KOPT-K1 (cell line): ENCODE data around the gene C6.

ENCODE experiments used
- H3K27ac ChIP-seq: fragments of 200-600 bp; sonication (generic); 2 replicates; pipeline ENCODE4 v1.5.1; 2016; ENCODE audit warnings: antibody characterized with exemption, mild to moderate bottlenecking, low read depth, low read length; ENCODE audit not compliant: poor library complexity, severe bottlenecking
- H3K36me3 ChIP-seq: fragments of 200-600 bp; sonication (generic); 2 replicates; pipeline ENCODE4 v1.5.1; 2017; ENCODE audit warnings: antibody characterized with exemption, mild to moderate bottlenecking, low read length, moderate library complexity; ENCODE audit not compliant: insufficient read depth
- H3K9me3 ChIP-seq: fragments of 200-600 bp; sonication (generic); 2 replicates; pipeline ENCODE4 v1.5.1; 2017; ENCODE audit warnings: antibody characterized with exemption, low read length, mild to moderate bottlenecking; ENCODE audit not compliant: insufficient read depth, poor library complexity, severe bottlenecking

C6 gene

DNA sequence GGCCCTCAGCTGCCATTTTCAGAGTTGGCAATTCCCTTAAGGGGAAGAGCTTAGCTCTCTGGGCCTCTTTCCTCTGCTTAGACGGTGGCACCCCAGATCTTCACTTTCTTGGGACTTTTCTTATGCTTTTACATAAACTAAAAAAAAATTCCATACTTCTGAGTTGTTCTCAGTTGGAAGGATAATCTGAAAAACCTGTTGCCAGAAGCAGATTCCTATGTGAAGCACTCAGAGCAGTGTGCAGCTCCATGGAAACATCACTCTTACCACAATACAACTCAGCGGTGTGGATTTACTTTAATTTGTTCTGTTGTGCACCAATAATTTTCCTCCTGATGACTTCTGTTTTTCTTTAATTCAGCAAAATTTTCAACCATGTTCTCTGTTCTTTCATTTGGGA is 98.1 kb downstream of the C6 start:
- Histone ChIP-seq H3K36me3 (no peaks in the 10 kb centered on the region), H3K9me3 (no peaks in the 10 kb centered on the region), H3K27ac (no peak overlapping the region)

DNA sequence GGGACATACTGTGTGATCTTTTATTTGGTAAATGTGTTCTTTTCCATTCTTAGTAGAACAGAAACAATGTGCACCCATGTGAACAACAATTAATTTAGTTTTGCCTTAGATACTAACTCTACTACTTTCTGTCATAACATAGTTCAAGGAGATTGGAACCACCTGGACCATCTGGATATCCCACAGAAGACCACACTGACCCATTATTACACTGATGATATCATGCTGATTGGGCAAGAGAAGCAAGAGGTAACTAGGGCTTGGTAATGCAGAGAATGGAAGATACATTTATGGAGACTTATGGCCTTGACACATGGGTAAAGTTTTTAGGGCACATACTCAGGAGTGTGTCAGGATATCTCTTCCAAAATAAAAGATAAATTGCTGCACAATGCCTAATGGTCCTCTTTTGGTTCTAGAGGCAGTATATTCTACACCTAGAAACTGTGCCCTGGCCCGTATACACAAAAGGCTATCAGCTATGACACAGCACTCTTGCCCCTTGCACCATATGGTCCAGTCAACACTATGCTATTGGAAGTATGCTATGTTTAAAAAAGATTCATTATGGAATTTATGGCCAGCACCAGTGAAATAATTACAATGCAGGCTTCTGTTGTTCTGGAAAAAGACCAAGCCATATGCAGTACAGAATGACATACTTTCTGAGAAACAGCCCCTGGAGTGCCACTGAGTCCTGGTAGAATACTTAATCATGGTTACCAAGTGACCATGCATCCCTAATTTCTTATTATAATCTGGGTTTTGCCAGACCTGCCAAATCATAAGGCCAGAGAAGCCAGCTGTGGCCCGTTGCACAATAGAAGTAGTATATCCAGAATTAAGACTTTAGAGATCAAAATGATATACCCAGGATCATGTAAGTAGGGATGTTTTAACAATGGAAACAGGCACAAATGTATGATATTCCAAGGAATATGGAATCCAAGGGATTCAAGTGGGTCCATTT is 100.6 kb downstream of the C6 start:
- Histone ChIP-seq H3K27ac (no peak overlapping the region), H3K9me3 (no peaks in the 10 kb centered on the region), H3K36me3 (no peaks in the 10 kb centered on the region)

DNA sequence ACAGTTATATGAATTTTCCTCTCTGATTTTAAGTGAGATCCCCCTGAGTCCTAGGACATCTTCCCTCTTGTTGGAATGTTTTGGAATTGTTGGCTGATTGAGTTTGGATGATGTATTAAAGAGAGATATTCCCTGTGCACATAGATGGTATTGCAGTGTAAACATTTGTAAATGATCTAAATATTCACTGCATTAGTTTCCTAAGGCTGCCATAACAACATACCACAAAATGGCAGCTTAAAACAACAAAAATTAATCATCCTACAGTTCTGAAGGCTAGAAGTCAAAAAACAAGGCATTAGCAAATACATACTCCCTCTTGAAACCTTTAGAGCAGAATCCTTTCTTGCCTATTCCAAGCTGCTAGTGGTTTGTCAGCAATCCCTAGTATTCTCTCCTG is 104.1 kb downstream of the C6 start:
- Histone ChIP-seq H3K9me3 (no peaks in the 10 kb centered on the region), H3K36me3 (no peaks in the 10 kb centered on the region), H3K27ac (no peak overlapping the region)

DNA sequence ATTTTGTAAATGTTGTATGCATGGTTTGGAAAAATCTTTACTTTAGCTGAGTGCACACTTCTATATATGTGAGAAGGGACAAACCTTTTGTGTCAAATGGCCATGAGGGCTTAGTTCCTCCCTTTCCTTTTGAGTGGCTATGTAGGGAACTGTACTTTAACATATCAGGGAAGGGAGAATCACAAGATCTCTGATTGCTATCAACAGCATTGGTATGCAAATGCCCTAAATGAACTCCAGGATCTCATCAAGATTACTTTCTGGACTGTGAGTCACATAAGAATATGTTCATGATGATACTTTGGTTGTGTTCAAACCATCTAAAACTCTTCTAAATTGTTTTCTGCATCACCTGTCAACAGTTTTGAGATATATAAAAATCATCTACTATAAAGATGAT is 111.0 kb downstream of the C6 start:
- Histone ChIP-seq H3K36me3 (no peaks in the 10 kb centered on the region), H3K9me3 (no peaks in the 10 kb centered on the region), H3K27ac (no peak overlapping the region)

DNA sequence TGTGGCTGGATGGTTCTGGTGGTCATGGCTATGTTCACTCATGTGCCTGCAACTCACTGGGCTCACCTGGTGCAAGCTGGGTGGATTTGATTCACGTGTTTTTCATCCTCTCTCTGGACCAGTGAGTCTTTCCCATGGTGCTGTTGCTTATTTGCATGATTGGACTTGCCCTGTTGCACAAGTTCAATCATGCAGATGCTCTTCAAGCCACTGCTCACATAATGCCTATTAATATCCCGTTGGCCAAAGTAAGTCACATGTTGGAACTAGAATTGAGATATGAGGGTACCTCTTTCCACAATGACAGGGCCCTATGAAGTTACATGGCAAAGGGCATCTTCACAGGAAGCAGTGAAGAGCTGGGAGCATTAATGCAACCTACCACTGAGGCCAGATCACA is 115.7 kb downstream of the C6 start:
- Histone ChIP-seq H3K36me3 (no peaks in the 10 kb centered on the region), H3K9me3 (no peaks in the 10 kb centered on the region), H3K27ac (no peak overlapping the region)

DNA sequence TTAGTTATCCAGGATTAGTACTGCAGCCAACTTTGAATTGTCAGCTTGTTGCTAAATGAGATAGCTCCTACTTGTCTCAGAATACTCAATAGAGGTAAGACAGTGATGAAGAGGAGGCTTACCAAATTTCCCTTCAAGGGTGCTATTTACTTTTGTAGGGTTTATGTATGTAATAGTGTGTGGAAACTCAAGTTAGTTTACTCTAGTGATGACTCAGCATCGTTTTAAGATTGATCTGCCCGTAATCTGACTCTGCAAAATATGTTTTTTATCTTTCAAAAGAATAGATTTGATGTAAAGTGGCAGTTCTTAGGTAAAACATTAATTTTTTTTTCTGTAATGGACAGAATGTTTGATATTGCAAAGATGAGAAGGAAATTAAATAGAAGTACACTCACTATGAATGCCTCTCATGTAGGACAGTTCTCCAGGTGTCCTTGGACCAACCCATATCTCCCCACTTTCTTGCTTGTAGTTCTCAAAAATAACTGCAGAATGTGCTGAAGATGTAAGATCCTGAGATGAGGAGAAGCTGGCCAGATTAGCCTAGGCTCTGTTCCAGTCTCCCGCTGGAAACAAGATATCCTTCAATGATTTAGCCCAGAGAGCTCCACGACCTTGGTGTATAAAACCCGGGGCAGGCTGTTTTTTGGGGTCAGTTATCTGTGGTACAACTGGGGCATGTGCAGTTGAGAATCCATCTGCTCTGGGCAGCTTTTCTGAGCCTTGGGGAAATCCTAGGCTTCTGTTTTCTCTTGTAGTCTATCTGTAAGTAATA is 117.8 kb downstream of the C6 start:
- Histone ChIP-seq H3K36me3 (no peaks in the 10 kb centered on the region), H3K27ac (no peak overlapping the region), H3K9me3 (no peaks in the 10 kb centered on the region)

DNA sequence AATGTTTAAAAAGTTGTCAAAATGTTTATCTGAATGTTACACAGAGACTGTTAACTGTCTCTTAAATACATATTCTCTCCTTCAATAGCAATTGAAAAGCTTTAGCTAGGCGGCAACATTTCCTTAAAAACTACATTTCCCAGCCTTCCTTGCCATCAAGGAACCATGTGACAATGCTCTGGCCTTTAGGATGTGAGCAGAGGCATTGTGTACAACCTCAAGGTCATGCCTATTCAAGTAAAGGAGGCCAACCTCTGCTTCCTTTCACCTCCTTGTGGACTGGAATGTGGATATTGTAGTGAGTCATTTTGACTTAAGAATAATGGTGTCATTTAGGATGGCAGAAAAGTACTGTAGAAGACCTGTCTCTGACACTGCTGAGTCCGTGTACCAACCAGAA is 118.5 kb downstream of the C6 start:
- Histone ChIP-seq H3K36me3 (no peaks in the 10 kb centered on the region), H3K9me3 (no peaks in the 10 kb centered on the region), H3K27ac (no peak overlapping the region)

DNA sequence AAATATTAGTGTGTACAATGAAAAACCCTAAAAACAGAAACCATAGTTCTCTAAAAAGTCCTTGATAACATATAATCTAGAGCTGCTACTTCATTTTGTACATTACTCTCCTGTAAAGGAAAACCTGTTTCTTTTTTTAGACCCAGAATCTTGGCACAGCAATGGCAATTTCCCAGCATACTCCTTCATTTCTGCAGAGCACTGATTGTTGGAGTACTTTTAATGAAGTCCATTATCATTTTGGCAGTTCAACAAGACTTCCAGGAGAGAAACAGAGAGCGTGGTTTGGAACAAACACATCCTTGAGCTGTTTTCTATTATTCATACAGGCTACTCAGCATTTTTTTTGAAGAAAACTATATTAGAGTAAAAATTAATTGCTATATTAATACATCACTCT is 119.5 kb downstream of the C6 start:
- Histone ChIP-seq H3K36me3 (no peaks in the 10 kb centered on the region), H3K9me3 (no peaks in the 10 kb centered on the region), H3K27ac (no peak overlapping the region)
